ENCODE measurements around the gene PTPMT1. TPM values are rescaled to one million over a fixed set of nuclear protein-coding genes. Genes with fewer than 3 reads are reported as not detected.
"Not testable (repeated sequence)": the region's sequence is repeated elsewhere in the genome, so short reads cannot be mapped to it uniquely, and the experiment has no call there.

The PTPMT1 gene
- total RNA-seq, 3 donors from 2014 or later = 130 to 139 (median 137) TPM

- no peaks in the 10 kb centered on the region for H3K36me3 ChIP-seq
- intact Hi-C loops (cut with DNase I; ENCODE audit: low total_unique reads) = no loop called here
- no peaks in the 10 kb centered on the region for H3K27me3 ChIP-seq
- H3K4me1 ChIP-seq = peaks cover 3 to 7% of the 10 kb centered on the region in 2 donors
- H3K9me3 ChIP-seq = no peaks in the 10 kb centered on the region
- H3K27ac ChIP-seq = no peak overlapping the region
- no peak for TF ChIP-seq POLR2AphosphoS5 (IDR thresholded peaks at IDR 0.05)
- TF ChIP-seq POLR2A (IDR thresholded peaks at IDR 0.05) = no peak
- TF ChIP-seq CTCF (IDR thresholded peaks at IDR 0.05) = no peak
- DNase-seq (ENCODE audit: low spot score in 2 of 2) = no peak
- H3K4me3 ChIP-seq = no peak overlapping the region
These were observed 26.4 kb upstream of the PTPMT1 start for GRCh38 chr11:47538741-47539565.

DNA sequence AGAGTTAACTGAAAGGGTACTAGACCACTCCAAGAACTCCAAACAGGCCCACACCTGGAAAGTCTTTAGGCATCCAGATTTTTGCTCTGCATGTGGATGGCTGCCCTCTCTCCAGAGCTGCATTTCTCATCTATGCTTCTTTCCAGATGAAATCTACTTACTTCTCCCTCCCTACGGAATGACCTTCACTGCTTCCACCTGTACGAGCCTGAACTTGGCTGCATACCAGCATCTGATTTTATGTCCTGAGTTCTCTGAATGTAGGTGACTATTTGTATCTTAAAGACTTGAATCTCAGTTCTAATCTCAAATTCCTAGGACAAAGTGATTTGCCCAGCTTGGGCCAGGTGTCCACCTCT, 25.7 kb upstream of the PTPMT1 start:
- no peak for DNase-seq (ENCODE audit: low spot score in 2 of 2)
- H3K27me3 ChIP-seq = no peaks in the 10 kb centered on the region
- TF ChIP-seq POLR2A (IDR thresholded peaks at IDR 0.05) = no peak
- no peak for TF ChIP-seq POLR2AphosphoS5 (IDR thresholded peaks at IDR 0.05)
- no peak for TF ChIP-seq CTCF (IDR thresholded peaks at IDR 0.05)
- no peaks in the 10 kb centered on the region for H3K9me3 ChIP-seq
- H3K4me1 ChIP-seq = peaks cover 3 to 7% of the 10 kb centered on the region in 2 donors
- H3K4me3 ChIP-seq = no peak overlapping the region
- no peaks in the 10 kb centered on the region for H3K36me3 ChIP-seq
- intact Hi-C loops (cut with DNase I; ENCODE audit: low total_unique reads) = loop anchor here (1.0 kb wide), 1 partner anchor 10 kb away; no protein-coding TSS in a partner anchor
- no peak overlapping the region for H3K27ac ChIP-seq

GRCh38 chr11:47541070-47541469, 24.3 kb upstream of the PTPMT1 start:
- Histone ChIP-seq H3K9me3 (no peaks in the 10 kb centered on the region), H3K4me3 (no peak overlapping the region), H3K4me1 (peaks cover 3 to 7% of the 10 kb centered on the region in 2 donors), H3K36me3 (no peaks in the 10 kb centered on the region), H3K27me3 (no peaks in the 10 kb centered on the region), H3K27ac (no peak overlapping the region)
- TF ChIP-seq POLR2A (IDR thresholded peaks at IDR 0.05) (no peak), CTCF (IDR thresholded peaks at IDR 0.05) (no peak), POLR2AphosphoS5 (IDR thresholded peaks at IDR 0.05) (no peak)
- intact Hi-C loops (cut with DNase I; ENCODE audit: low total_unique reads) = no loop called here
- DNase-seq (ENCODE audit: low spot score in 2 of 2) = no peak

- Histone ChIP-seq H3K4me3 (no peak overlapping the region), H3K4me1 (no peaks in the 10 kb centered on the region)
- intact Hi-C loops (cut with DNase I; ENCODE audit: low total_unique reads) = no loop called here
These were observed 20.1 kb upstream of the PTPMT1 start for GRCh38 chr11:47545298-47545697.

GRCh38 chr11:47546274-47546673, 19.1 kb upstream of the PTPMT1 start:
- H3K9me3 ChIP-seq; H3K36me3 ChIP-seq; intact Hi-C loops (cut with DNase I; ENCODE audit: low total_unique reads); DNase-seq (ENCODE audit: low spot score in 2 of 2); H3K4me3 ChIP-seq; H3K4me1 ChIP-seq; H3K27me3 ChIP-seq; H3K27ac ChIP-seq: not testable (repeated sequence)

More at GRCh38 chr11:47545298-47545697, 20.1 kb upstream of the PTPMT1 start:
- TF ChIP-seq POLR2A (IDR thresholded peaks at IDR 0.05) (no peak), CTCF (IDR thresholded peaks at IDR 0.05) (no peak), POLR2AphosphoS5 (IDR thresholded peaks at IDR 0.05) (no peak)
- Histone ChIP-seq H3K27me3 (no peaks in the 10 kb centered on the region), H3K27ac (no peak overlapping the region), H3K36me3 (no peaks in the 10 kb centered on the region), H3K9me3 (no peaks in the 10 kb centered on the region)
- DNase-seq (ENCODE audit: low spot score in 2 of 2) = no peak
